ENCODE data around the gene KCTD17.

The KCTD17 gene

DNA sequence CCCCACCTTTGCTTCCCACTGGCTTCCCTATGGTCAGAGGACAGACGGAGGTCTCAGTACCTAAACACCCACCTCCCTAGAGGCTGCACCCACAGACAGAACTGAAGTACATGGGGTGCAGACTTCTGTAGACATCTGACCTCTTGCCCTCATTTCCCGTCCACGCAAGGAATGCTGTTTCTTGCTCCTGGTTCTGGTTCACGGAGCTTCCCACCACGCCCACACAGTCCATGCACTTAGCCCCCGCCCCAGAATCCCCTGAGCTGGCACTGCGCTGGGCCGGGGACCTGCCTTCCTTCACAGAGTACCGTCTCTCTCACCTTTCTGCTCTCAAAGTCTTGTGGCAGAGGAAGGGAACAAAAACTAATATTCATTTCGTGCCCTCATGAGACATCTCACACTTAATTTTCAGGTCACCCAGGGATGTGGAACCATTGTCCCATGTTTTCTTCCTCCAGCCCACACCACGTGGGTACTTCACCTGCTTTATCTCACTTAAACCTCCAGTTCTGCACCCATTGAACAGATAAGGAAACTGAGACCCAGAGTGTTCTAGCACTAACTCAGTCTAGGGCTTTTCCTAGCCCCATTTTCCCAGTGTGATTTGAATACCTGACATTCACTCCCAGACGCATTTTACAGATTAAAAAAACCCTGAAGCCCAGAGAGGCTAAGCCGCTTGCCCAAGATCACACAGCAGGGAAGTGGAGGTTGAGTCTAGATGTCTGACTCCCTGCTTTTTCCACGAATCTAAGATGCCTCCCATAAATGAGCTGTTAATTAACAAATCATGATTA is 52.3 kb downstream of the KCTD17 start:
- no peak for DNase-seq (ENCODE audit: insufficient read length, low spot score)
- TF ChIP-seq TAF1 (IDR thresholded peaks at IDR 0.05; ENCODE audit: low read depth, low read length): no peak
- no peak for TF ChIP-seq PAX5 (IDR thresholded peaks at IDR 0.05; ENCODE audit: insufficient read depth, low read length, severe bottlenecking)
- no peak for TF ChIP-seq POU2F2 (IDR thresholded peaks at IDR 0.05; ENCODE audit: low read depth, low read length)
- no peak for TF ChIP-seq SPI1 (IDR thresholded peaks at IDR 0.05; ENCODE audit: low read depth, low read length)
- no peak for FAIRE-seq

DNA sequence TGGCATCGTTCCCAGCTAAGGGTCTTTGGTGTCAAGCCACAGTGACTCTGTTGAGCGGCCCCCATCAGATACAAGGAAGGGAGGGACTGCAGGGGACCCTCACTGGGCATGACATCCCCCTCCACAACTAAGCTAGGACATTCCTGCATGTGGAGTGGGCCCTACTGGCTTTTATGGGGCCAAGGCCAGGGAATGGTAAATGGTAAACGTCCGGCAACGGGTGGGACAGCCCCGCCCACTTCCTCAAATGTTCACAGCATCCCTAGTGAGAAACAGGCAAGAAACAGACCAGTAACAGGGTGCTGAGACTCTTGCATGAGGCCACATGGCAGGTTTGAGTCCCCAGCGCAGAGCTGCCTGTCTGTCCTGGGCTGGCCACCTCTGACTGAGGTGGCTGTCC is 53.6 kb downstream of the KCTD17 start:
- TF ChIP-seq POLR2A (IDR thresholded peaks at IDR 0.05; ENCODE audit: low read depth, low read length) (no peak), PAX5 (IDR thresholded peaks at IDR 0.05; ENCODE audit: insufficient read depth, low read length, severe bottlenecking) (no peak), SPI1 (IDR thresholded peaks at IDR 0.05; ENCODE audit: low read depth, low read length) (peak; percentile 48; the same call in 1 of the 2 replicates)
- DNase-seq (ENCODE audit: insufficient read length, low spot score) (no peak), FAIRE-seq (peak; percentile 40)

DNA sequence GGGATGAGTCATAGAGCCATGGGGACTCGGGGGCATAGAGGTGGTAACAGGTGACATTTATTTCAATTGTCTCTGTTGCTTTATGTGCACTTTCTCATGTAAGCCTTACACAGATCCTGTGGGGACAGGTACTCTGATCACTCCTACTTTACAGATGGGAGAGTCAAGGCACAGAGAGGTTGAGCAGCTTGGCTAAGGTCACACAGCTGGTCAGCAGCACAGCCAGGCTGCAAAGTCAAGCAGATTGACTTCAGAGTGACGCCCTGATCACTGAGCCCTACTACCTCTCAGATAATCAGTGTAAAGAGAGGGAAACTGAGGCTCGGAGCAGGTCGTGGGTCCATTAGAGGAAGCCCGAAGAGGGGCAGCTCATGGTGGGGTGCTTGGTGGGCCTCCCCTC is 54.4 kb downstream of the KCTD17 start:
- FAIRE-seq (no peak), DNase-seq (ENCODE audit: insufficient read length, low spot score) (no peak)
- TF ChIP-seq POU2F2 (IDR thresholded peaks at IDR 0.05; ENCODE audit: low read depth, low read length): no peak

DNA sequence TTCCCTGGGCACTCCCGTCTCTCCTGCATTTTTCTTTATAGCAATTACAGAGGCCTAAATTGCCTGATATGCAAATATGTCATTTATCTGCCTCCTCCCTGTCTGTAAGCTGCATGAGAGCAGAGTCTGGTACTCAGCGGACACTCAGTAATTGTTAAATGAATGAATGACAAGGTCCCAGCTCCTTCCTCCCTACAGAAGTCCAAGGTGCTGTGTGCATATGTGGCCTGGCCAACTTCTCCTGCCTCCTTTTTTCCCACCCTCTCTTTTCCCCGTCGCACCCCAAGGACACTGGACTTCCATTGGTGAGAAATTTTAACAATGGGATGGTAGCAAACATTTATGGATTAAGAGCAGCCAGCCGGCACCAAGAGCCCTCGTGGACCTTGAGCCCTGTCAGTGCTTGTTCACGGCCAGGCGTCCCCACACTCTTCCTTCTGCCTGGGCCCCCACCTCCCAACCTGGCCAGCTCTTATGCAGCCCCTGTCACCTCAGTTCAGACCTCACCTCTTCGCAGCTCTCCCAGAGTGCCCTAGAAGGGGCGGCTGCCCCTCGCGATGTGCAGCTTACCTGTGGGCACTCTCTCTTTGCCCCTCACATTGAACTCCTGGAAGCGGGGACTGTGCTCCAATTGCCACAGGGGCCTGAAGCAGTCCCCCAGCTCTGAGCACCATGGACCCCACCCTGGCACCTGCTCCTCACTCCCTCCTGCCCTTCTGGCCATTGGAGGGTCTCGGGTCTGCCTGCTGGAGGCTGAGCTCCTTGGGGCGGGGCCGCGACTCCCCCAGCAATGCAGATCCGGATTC is 56.5 kb downstream of the KCTD17 start:
- TF ChIP-seq SPI1 (IDR thresholded peaks at IDR 0.05; ENCODE audit: low read depth, low read length) (no peak), POLR2AphosphoS5 (IDR thresholded peaks at IDR 0.05; ENCODE audit: low read depth, low read length) (no peak), POLR2A (IDR thresholded peaks at IDR 0.05; ENCODE audit: low read depth, low read length) (no peak)
- FAIRE-seq: no peak
- DNase-seq (ENCODE audit: insufficient read length, low spot score): no peak

DNA sequence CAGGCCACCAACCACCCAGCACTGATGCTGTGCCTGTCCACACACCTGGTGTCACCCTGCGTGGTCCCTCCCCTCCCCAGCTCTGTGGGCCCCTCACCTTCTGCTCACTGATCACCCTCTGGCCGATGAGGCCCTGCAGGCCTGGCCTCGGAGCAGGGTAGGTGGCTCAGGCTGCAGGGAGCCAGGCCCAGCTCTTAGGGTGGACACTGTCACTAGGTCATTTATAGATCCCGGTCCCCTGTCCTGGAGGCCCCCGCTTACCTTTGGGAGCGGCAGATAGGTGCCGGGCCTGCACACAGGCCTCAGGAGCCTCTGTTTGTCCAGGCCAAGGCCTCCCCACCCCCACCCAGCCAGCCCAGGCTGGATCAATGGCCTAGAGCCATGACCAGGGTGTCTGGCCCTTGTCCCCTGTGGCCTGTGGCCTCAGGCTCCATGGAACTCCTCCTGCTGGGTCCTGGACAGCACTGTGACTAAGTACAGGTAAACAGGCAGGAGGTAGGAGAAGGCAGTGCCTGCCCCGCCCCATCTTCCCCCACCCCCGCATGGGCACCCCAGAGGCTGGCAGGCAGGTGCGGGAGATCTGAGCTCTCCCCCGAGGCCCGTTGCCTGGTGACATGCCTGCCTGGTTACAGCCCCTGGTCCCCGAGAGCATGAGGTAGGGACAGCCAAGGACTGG is 57.8 kb downstream of the KCTD17 start, which contains the start of gene TMPRSS6:
TSS of gene TMPRSS6 (minus strand) at position 472 of the 676 bp plus-strand sequence. CDS start 6,296 bp downstream, outside the sequence.
- TF ChIP-seq POU2F2 (IDR thresholded peaks at IDR 0.05; ENCODE audit: low read depth, low read length) (no peak), TAF1 (IDR thresholded peaks at IDR 0.05; ENCODE audit: low read depth, low read length) (no peak), POLR2AphosphoS5 (IDR thresholded peaks at IDR 0.05; ENCODE audit: low read depth, low read length) (no peak), POLR2A (IDR thresholded peaks at IDR 0.05; ENCODE audit: low read depth, low read length) (no peak), SPI1 (IDR thresholded peaks at IDR 0.05; ENCODE audit: low read depth, low read length) (no peak), PAX5 (IDR thresholded peaks at IDR 0.05; ENCODE audit: insufficient read depth, low read length, severe bottlenecking) (no peak)
- DNase-seq (ENCODE audit: insufficient read length, low spot score): no peak
- FAIRE-seq: no peak

DNA sequence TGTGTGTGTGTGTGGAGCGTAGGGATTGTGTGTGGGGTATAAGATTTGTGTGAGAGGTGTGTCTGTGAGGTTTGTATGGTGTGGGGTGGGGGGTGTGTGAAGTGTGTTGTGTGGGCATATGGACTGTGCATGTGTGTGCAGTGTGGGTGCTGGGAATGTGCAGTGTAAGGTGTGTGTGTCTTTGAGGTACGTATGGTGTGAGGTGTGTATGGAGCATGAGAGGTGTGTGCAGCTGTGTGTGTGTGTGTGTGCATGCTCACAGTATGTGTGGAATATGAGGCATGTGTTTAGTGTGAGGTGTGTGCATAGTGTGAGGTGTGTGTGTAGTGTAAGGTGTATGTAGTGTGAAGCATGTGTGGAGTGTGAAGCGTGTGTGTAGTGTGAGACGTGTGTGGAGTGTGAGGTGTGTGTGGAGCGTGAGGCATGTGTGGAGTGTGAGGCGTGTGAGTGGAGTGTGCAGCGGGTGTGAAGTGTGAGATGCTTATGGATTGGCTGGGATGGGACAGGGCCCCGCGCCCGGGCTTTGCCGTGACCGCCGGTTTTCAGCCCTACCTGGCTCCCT is 59.7 kb downstream of the KCTD17 start:
- no peak for DNase-seq (ENCODE audit: insufficient read length, low spot score)
- FAIRE-seq: peak; percentile 74
- TF ChIP-seq PAX5 (IDR thresholded peaks at IDR 0.05; ENCODE audit: insufficient read depth, low read length, severe bottlenecking) (no peak), POLR2AphosphoS5 (IDR thresholded peaks at IDR 0.05; ENCODE audit: low read depth, low read length) (no peak), TAF1 (IDR thresholded peaks at IDR 0.05; ENCODE audit: low read depth, low read length) (no peak), SPI1 (IDR thresholded peaks at IDR 0.05; ENCODE audit: low read depth, low read length) (no peak), POU2F2 (IDR thresholded peaks at IDR 0.05; ENCODE audit: low read depth, low read length) (no peak), POLR2A (IDR thresholded peaks at IDR 0.05; ENCODE audit: low read depth, low read length) (no peak)

DNA sequence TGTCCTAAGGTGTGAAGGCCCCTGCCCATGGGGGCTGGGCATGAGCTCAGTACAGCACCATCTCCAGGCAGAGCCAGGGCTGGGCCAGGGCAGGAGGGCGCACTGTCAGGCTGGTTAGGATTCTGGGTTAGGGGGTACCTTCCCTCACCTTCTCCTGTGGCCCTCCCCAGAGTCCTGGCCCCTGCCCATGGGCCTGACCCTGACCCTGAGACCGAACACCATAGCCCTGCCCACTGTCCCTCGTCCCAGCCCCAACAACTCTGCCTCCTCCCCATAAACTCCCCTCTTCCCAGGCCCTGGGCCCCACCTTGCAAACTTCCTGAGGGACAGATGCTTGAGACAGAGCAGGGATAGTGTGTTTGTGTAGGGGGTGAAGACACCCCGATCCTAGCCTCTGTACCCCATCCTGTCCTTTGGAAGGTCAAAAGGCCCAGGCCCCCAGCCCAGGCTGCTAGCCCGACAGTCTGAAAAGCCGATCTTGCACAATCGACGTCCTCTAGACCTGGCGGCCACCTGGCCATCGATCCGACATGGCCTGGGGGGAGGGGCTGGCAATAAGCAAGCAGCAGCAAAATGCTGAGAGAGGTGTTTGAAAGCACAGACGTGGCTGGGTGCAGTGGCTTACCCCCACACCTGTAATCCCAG is 60.7 kb downstream of the KCTD17 start:
- no peak for FAIRE-seq
- DNase-seq (ENCODE audit: insufficient read length, low spot score): no peak
- TF ChIP-seq POLR2A (IDR thresholded peaks at IDR 0.05; ENCODE audit: low read depth, low read length) (no peak), POLR2AphosphoS5 (IDR thresholded peaks at IDR 0.05; ENCODE audit: low read depth, low read length) (no peak), POU2F2 (IDR thresholded peaks at IDR 0.05; ENCODE audit: low read depth, low read length) (no peak)

Measured in GM12891 (cell line).